ENCODE results near the gene NCK1.

DNA sequence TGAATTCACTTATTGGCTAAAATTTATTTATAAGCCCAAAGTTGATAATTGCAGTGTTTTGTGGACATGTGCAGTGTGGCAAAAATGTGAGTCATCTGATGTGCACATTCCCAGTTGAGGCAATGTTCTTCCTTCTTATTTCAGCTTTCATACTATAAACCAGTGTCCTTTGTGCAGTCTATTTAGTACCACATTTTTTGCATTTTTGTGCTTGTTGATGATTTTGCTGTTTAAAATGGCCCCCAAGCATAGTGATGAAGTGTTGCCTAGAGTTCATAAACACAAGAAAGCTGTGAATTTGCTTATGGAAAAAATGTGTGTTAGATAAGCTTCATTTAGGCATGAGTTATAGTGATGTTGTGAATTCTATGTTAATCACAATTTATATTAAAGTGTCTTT, 76.3 kb downstream of the NCK1 start:
- TF ChIP-seq SUZ12 (IDR thresholded peaks at IDR 0.05; ENCODE audit: extremely low read depth, insufficient read depth, insufficient read length): no peak
- no peak for TF ChIP-seq ZNF274 (IDR thresholded peaks at IDR 0.05; ENCODE audit: low read depth, low read length)
- no peak for TF ChIP-seq YY1 (IDR thresholded peaks at IDR 0.05; ENCODE audit: insufficient read depth, insufficient read length)

All from NT2/D1 (cell line).